ENCODE data around the gene C17orf67. TPM values are rescaled to one million over a fixed set of nuclear protein-coding genes. Genes with fewer than 3 reads are reported as not detected.

C17orf67 gene
- total and polyA plus RNA-seq, 2 of the 8 experiments (the other 6 are each of a cell fraction or from before 2014, with no cell fraction given), result 0.67 to 2.2 TPM

DNA sequence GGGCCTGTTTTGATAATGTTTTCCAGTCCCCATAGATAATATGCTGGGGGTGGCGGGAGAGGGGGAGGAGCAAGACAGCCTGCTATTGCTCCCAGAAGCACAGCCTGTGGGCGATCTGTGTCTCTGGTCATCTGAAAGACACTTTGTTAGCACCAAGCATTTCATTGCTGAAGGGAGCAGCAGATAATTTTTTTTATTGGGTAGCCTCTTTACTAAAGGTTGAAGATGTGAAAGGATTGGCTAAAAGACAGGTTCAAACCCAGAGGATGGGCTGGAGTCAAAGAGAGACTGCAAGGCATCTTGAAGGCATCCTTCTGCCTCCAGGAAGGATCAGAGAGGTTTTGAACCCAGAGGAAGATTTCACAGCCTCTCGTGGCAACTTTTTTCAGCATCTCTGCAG, 60.6 kb downstream of the C17orf67 start:
- WGBS, 2 experiments (ENCODE audit: extremely low coverage in 1 of 2, insufficient coverage in 1 of 2, insufficient read length in 1 of 2, insufficient replicate concordance in 2 of 2, low coverage in 1 of 2, low lambda C conversion rate in 2 of 2, missing lambda C conversion rate in 1 of 2), result 79% methylated on average over 3 of the region's 3 CpGs; no CpG with 5 or more reads in 1 of the 2 experiments
- ChIA-PET POLR2A (ENCODE audit: partially characterized antibody) (no interaction called here), CTCF (ENCODE audit: partially characterized antibody) (interaction anchor here (0.6 to 4.5 kb wide), 2 partner anchors 8 to 752 kb away, joined by 5 to 27 read pairs; no protein-coding TSS in a partner anchor)
- Histone ChIP-seq H2BK12ac (ENCODE audit: low read depth, low read length) (no peak overlapping the region), H3K56ac (replicated peaks; ENCODE audit: insufficient read length, low read depth, low read length) (no peak overlapping the region), H3K14ac (ENCODE audit: insufficient read length) (no peak overlapping the region), H3K23ac (ENCODE audit: insufficient read length) (no peak overlapping the region), H4K91ac (replicated peaks; ENCODE audit: insufficient read length, low read length) (no peak overlapping the region), H3K4me2 (ENCODE audit: insufficient read depth in 1 of 2, low read depth in 2 of 2, low read length in 2 of 2) (no peak overlapping the region), H3K9ac (replicated peaks in 1 of 4; ENCODE audit: extremely low read depth in 1 of 4, low read depth in 3 of 4, low read length in 3 of 4) (no peak overlapping the region), H4K8ac (ENCODE audit: extremely low read depth, insufficient read depth, low read length) (no peak overlapping the region), H3K36me3 (ENCODE audit: control insufficient read depth in 2 of 4, insufficient read depth in 4 of 4, low read length in 3 of 4) (no peaks in the 10 kb centered on the region), H2BK15ac (ENCODE audit: low read length) (no peak overlapping the region), H2AFZ (ENCODE audit: low read length) (no peak overlapping the region), H3K27ac (ENCODE audit: low read depth, low read length) (no peak overlapping the region), H3K18ac (ENCODE audit: extremely low read depth, low read length) (no peak overlapping the region), H3K27me3 (replicated peaks in 1 of 4; ENCODE audit: control insufficient read depth in 3 of 4, extremely low read depth in 1 of 4, insufficient read depth in 3 of 4, low read length in 3 of 4) (no peaks in the 10 kb centered on the region; a peak in 2 of 7 replicates), H2BK5ac (ENCODE audit: low read depth, low read length) (no peak overlapping the region), H4K20me1 (replicated peaks in 1 of 2; ENCODE audit: control insufficient read depth in 1 of 2, insufficient read depth in 2 of 2, low read length in 2 of 2) (no peaks in the 10 kb centered on the region), H3K9me3 (ENCODE audit: insufficient read depth in 2 of 2, low read depth in 1 of 2, low read length in 1 of 2) (no peaks in the 10 kb centered on the region), H3K79me1 (ENCODE audit: low read depth, low read length) (no peaks in the 10 kb centered on the region), H3K4me1 (replicated peaks in 1 of 4; ENCODE audit: control insufficient read depth in 3 of 4, insufficient read depth in 4 of 4, low read length in 3 of 4) (no peaks in the 10 kb centered on the region), H2BK120ac (replicated peaks; ENCODE audit: low read depth, low read length) (no peak overlapping the region), H2AK5ac (ENCODE audit: low read depth, low read length) (no peak overlapping the region), H4K5ac (ENCODE audit: insufficient read length, low read depth, low read length) (no peak overlapping the region), H3K4ac (replicated peaks; ENCODE audit: insufficient read length, low read depth, low read length) (no peak overlapping the region), H2BK20ac (ENCODE audit: low read length) (no peak overlapping the region), H3K23me2 (ENCODE audit: low read depth, low read length) (peaks cover 5% of the 10 kb centered on the region; the same call in 1 of the 2 replicates), H3K4me3 (ENCODE audit: extremely low read depth in 1 of 4, insufficient read depth in 2 of 4, low read depth in 3 of 4, low read length in 4 of 4) (no peak overlapping the region), H3K79me2 (ENCODE audit: control insufficient read depth in 1 of 2, insufficient read depth in 2 of 2, low read length in 2 of 2) (no peaks in the 10 kb centered on the region)
- DNase-seq (ENCODE audit: low read depth in 1 of 2, low spot score in 2 of 2), result no peak
- TF ChIP-seq TCF12 (IDR thresholded peaks at IDR 0.05; ENCODE audit: low read depth, low read length), result no peak
- no peak for TF ChIP-seq SRF (IDR thresholded peaks at IDR 0.05; ENCODE audit: low read depth, low read length)
- TF ChIP-seq KDM4A (IDR thresholded peaks at IDR 0.05; ENCODE audit: low read depth, low read length, severe bottlenecking), result no peak
- TF ChIP-seq HDAC6 (IDR thresholded peaks at IDR 0.05; ENCODE audit: low read depth, low read length), result no peak
- no peak for TF ChIP-seq RAD21 (IDR thresholded peaks at IDR 0.05 in 1 of 2, conservative IDR thresholded peaks at IDR 0.05 in 1 of 2; ENCODE audit: low read depth in 2 of 2, low read length in 2 of 2)
- no peak for TF ChIP-seq RNF2 (IDR thresholded peaks at IDR 0.05; ENCODE audit: borderline replicate concordance, low read depth, low read length, missing control alignments, poor library complexity, severe bottlenecking)
- TF ChIP-seq HDAC2 (IDR thresholded peaks at IDR 0.05; ENCODE audit: borderline replicate concordance in 1 of 2, low read depth in 2 of 2, low read length in 2 of 2), result no peak
- no peak for TF ChIP-seq BRCA1 (IDR thresholded peaks at IDR 0.05; ENCODE audit: low read depth, low read length)
- no peak for TF ChIP-seq CBX8 (IDR thresholded peaks at IDR 0.05; ENCODE audit: borderline replicate concordance, low read depth, low read length)
- TF ChIP-seq BACH1 (IDR thresholded peaks at IDR 0.05; ENCODE audit: low read length), result no peak
- no peak for TF ChIP-seq KDM1A (IDR thresholded peaks at IDR 0.05; ENCODE audit: borderline replicate concordance, low read length)
- TF ChIP-seq CEBPB (IDR thresholded peaks at IDR 0.05; ENCODE audit: low read depth, low read length), result no peak
- no peak for TF ChIP-seq SP1 (IDR thresholded peaks at IDR 0.05; ENCODE audit: low read depth, low read length)
- TF ChIP-seq EGR1 (IDR thresholded peaks at IDR 0.05; ENCODE audit: borderline replicate concordance, low read depth, low read length), result no peak
- TF ChIP-seq SP2 (IDR thresholded peaks at IDR 0.05; ENCODE audit: low read length), result no peak
- no peak for FAIRE-seq

Measured in H1 (cell line).